ENCODE data around the gene AMMECR1. TPM values are rescaled to one million over a fixed set of nuclear protein-coding genes. Genes with fewer than 3 reads are reported as not detected.

AMMECR1 gene
- total RNA-seq, 1 experiment from 2014 or later = 23.0 TPM

GRCh38 chrX:110162131-110162530, 155.8 kb downstream of the AMMECR1 start:
- peaks cover 7% of the 10 kb centered on the region for H3K4me1 Mint-ChIP-seq (ENCODE audit: low read depth, unreplicated experiment)
- POLR2A ChIA-PET = no interaction called here

GRCh38 chrX:110161361-110161686, 156.6 kb downstream of the AMMECR1 start:
- Histone ChIP-seq H3K9me3 (no peaks in the 10 kb centered on the region), H3K36me3 (ENCODE audit: control insufficient read depth, insufficient read depth, low read length) (no peaks in the 10 kb centered on the region), H3K27me3 (replicated peaks; ENCODE audit: control insufficient read depth, insufficient read depth, low read length) (no peaks in the 10 kb centered on the region), H3K4me1 (no peaks in the 10 kb centered on the region), H3K4me3 (ENCODE audit: low read depth, low read length) (no peak overlapping the region)
- H3K9me3 Mint-ChIP-seq (ENCODE audit: unreplicated experiment) = no peaks in the 10 kb centered on the region
- CTCF ChIA-PET = interaction anchor here (1.0 to 1.5 kb wide), 3 partner anchors 15 to 252 kb away, joined by 3 to 8 read pairs (median 3); no protein-coding TSS in a partner anchor
- H3K27me3 Mint-ChIP-seq (ENCODE audit: insufficient read depth, unreplicated experiment) = no peaks in the 10 kb centered on the region
- H3K36me3 Mint-ChIP-seq (ENCODE audit: insufficient read depth, unreplicated experiment) = peaks cover 6% of the 10 kb centered on the region
- no peak for DNase-seq
- BruUV-seq (replicated peaks) = no TSS peak
- H3K4me3 Mint-ChIP-seq (ENCODE audit: unreplicated experiment) = no peak overlapping the region
- POLR2A ChIA-PET = no interaction called here
- TF ChIP-seq CTCF (IDR thresholded peaks at IDR 0.05; ENCODE audit: insufficient read depth in 1 of 2, low read depth in 1 of 2, low read length in 1 of 2, severe bottlenecking in 1 of 2, unreplicated experiment in 1 of 2) = no peak
- intact Hi-C loops (cut with micrococcal nuclease; ENCODE audit: unreplicated experiment) = loop anchor here (2.0 to 10.0 kb wide), 2 partner anchors 153 to 239 kb away; partner anchors contain the start of gene AMMECR1
- no peak overlapping the region for H3K27ac Mint-ChIP-seq (ENCODE audit: unreplicated experiment)
- H3K4me1 Mint-ChIP-seq (ENCODE audit: low read depth, unreplicated experiment) = peaks cover 7% of the 10 kb centered on the region

More at GRCh38 chrX:110162131-110162530, 155.8 kb downstream of the AMMECR1 start:
- CTCF ChIA-PET = interaction anchor here (1.1 kb wide), 1 partner anchor 16 kb away, joined by 3 read pairs; no protein-coding TSS in a partner anchor
- H3K4me3 Mint-ChIP-seq (ENCODE audit: unreplicated experiment) = no peak overlapping the region
- H3K27me3 Mint-ChIP-seq (ENCODE audit: insufficient read depth, unreplicated experiment) = no peaks in the 10 kb centered on the region
- Histone ChIP-seq H3K9me3 (no peaks in the 10 kb centered on the region), H3K4me1 (no peaks in the 10 kb centered on the region), H3K27me3 (replicated peaks; ENCODE audit: control insufficient read depth, insufficient read depth, low read length) (no peaks in the 10 kb centered on the region), H3K4me3 (ENCODE audit: low read depth, low read length) (no peak overlapping the region), H3K36me3 (ENCODE audit: control insufficient read depth, insufficient read depth, low read length) (no peaks in the 10 kb centered on the region)
- BruUV-seq (replicated peaks) = no TSS peak
- H3K9me3 Mint-ChIP-seq (ENCODE audit: unreplicated experiment) = no peaks in the 10 kb centered on the region
- no peak for TF ChIP-seq CTCF (IDR thresholded peaks at IDR 0.05; ENCODE audit: insufficient read depth in 1 of 2, low read depth in 1 of 2, low read length in 1 of 2, severe bottlenecking in 1 of 2, unreplicated experiment in 1 of 2)
- intact Hi-C loops (cut with micrococcal nuclease; ENCODE audit: unreplicated experiment) = loop anchor here (10.0 kb wide), 1 partner anchor 153 kb away; the partner anchor contains the start of gene AMMECR1
- H3K36me3 Mint-ChIP-seq (ENCODE audit: insufficient read depth, unreplicated experiment) = peaks cover under 1% of the 10 kb centered on the region
- H3K27ac Mint-ChIP-seq (ENCODE audit: unreplicated experiment) = no peak overlapping the region
- DNase-seq = no peak

DNA sequence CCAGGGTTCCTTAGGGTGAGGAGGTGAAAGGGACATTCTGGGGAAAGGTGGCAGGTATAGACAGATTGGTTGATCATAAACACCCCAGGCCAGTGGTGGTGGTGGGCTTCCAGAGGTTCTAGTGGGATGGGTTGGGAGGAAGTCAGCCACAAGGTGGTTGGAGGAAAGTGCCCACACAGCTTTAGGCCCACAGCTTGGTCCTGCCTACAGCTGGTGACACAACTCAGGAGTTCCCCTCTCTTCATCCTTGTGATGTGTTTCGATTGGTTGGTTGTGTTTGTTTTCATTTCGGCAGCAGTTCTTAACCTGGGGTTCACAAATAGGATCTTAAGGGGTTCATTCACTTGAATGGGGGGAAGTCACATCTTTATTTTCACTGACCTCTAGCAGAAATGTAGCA, 158.0 kb downstream of the AMMECR1 start:
- intact Hi-C loops (cut with micrococcal nuclease; ENCODE audit: unreplicated experiment) = loop anchor here (1.0 to 10.0 kb wide), 4 partner anchors 155 to 253 kb away; partner anchors contain the start of gene AMMECR1
- CTCF ChIA-PET = interaction anchor here (1.0 to 1.8 kb wide), 5 partner anchors 13 to 259 kb away, joined by 5 to 10 read pairs (median 6); no protein-coding TSS in a partner anchor
- no peak for DNase-seq
- BruUV-seq (replicated peaks) = no TSS peak
- Mint-ChIP-seq H3K4me3 (ENCODE audit: unreplicated experiment) (no peak overlapping the region), H3K36me3 (ENCODE audit: insufficient read depth, unreplicated experiment) (peaks cover 6% of the 10 kb centered on the region), H3K4me1 (ENCODE audit: low read depth, unreplicated experiment) (peaks cover 7% of the 10 kb centered on the region), H3K27ac (ENCODE audit: unreplicated experiment) (no peak overlapping the region), H3K9me3 (ENCODE audit: unreplicated experiment) (no peaks in the 10 kb centered on the region), H3K27me3 (ENCODE audit: insufficient read depth, unreplicated experiment) (no peaks in the 10 kb centered on the region)
- no peak for TF ChIP-seq CTCF (IDR thresholded peaks at IDR 0.05; ENCODE audit: insufficient read depth in 1 of 2, low read depth in 1 of 2, low read length in 1 of 2, severe bottlenecking in 1 of 2, unreplicated experiment in 1 of 2)
- POLR2A ChIA-PET = no interaction called here
- Histone ChIP-seq H3K27me3 (replicated peaks; ENCODE audit: control insufficient read depth, insufficient read depth, low read length) (no peaks in the 10 kb centered on the region), H3K36me3 (ENCODE audit: control insufficient read depth, insufficient read depth, low read length) (no peaks in the 10 kb centered on the region), H3K4me1 (no peaks in the 10 kb centered on the region), H3K9me3 (no peaks in the 10 kb centered on the region), H3K4me3 (ENCODE audit: low read depth, low read length) (no peak overlapping the region)
